Measurements from ENCODE around the gene PLB1. TPM values are rescaled to one million over a fixed set of nuclear protein-coding genes. Genes with fewer than 3 reads are reported as not detected.

PLB1 gene
- total RNA-seq, 1 donor from 2014 or later, result not detected

GRCh38 chr2:28449126-28449487, 46.8 kb upstream of the PLB1 start:
- no peak overlapping the region for H3K27ac Mint-ChIP-seq (ENCODE audit: unreplicated experiment)
- no peaks in the 10 kb centered on the region for H3K36me3 Mint-ChIP-seq (ENCODE audit: unreplicated experiment)
- H3K4me3 Mint-ChIP-seq (ENCODE audit: unreplicated experiment), result no peak overlapping the region

GRCh38 chr2:28449488-28450395, 46.1 kb upstream of the PLB1 start:
- no peaks in the 10 kb centered on the region for H3K36me3 Mint-ChIP-seq (ENCODE audit: unreplicated experiment)
- no peak overlapping the region for H3K4me3 Mint-ChIP-seq (ENCODE audit: unreplicated experiment)
- peaks cover 4% of the 10 kb centered on the region for H3K27me3 Mint-ChIP-seq (ENCODE audit: unreplicated experiment)
- H3K27ac Mint-ChIP-seq (ENCODE audit: unreplicated experiment), result no peak overlapping the region
- no peaks in the 10 kb centered on the region for H3K4me1 Mint-ChIP-seq (ENCODE audit: low read depth, unreplicated experiment)
- TF ChIP-seq, protein P1, sequence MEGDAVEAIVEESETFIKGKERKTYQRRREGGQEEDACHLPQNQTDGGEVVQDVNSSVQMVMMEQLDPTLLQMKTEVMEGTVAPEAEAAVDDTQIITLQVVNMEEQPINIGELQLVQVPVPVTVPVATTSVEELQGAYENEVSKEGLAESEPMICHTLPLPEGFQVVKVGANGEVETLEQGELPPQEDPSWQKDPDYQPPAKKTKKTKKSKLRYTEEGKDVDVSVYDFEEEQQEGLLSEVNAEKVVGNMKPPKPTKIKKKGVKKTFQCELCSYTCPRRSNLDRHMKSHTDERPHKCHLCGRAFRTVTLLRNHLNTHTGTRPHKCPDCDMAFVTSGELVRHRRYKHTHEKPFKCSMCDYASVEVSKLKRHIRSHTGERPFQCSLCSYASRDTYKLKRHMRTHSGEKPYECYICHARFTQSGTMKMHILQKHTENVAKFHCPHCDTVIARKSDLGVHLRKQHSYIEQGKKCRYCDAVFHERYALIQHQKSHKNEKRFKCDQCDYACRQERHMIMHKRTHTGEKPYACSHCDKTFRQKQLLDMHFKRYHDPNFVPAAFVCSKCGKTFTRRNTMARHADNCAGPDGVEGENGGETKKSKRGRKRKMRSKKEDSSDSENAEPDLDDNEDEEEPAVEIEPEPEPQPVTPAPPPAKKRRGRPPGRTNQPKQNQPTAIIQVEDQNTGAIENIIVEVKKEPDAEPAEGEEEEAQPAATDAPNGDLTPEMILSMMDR (IDR thresholded peaks at IDR 0.05; ENCODE audit: partially characterized antibody, unreplicated experiment), result no peak
- DNase-seq, result no peak
- H3K9me3 Mint-ChIP-seq (ENCODE audit: unreplicated experiment), result peaks cover 1% of the 10 kb centered on the region

More at GRCh38 chr2:28449126-28449487, 46.8 kb upstream of the PLB1 start:
- Mint-ChIP-seq H3K27me3 (ENCODE audit: unreplicated experiment) (peaks cover 5% of the 10 kb centered on the region), H3K4me1 (ENCODE audit: low read depth, unreplicated experiment) (no peaks in the 10 kb centered on the region), H3K9me3 (ENCODE audit: unreplicated experiment) (peaks cover 1% of the 10 kb centered on the region)
- DNase-seq, result no peak
- TF ChIP-seq, protein P1 (IDR thresholded peaks at IDR 0.05; ENCODE audit: partially characterized antibody, unreplicated experiment), result no peak

DNA sequence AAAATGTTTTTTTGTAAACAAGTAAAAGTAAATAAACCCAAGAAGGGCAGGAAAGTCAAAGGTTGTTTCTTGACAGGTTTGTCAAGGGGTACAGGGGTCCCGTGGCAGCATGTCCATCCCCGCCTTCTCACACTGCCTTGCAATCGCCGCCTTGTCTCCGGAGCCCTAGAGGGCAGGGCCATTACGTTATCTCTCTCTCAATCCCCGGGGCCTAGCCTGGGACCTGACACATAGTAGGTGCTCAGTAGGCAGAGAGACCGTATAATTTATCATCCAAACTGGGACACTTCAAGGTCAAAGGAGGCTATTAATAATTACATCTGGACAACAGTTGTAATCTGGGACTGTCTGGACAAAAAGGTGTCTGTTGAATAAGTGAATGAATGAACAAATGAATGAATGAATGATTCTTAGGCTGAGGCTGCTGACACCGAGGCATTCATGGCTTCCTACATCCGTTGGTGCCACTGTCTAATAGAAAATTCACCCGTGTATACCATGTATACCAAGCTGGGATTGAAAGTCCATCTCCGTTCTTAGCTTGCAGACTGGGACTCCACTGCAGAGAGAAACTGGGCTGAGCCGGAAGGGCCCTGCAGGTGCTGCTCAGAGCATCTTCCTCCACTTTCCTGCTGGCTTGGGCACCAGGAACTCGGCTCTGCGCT, 44.8 kb upstream of the PLB1 start:
- Mint-ChIP-seq H3K27ac (ENCODE audit: unreplicated experiment) (no peak overlapping the region), H3K36me3 (ENCODE audit: unreplicated experiment) (no peaks in the 10 kb centered on the region), H3K4me1 (ENCODE audit: low read depth, unreplicated experiment) (no peaks in the 10 kb centered on the region), H3K4me3 (ENCODE audit: unreplicated experiment) (no peak overlapping the region), H3K9me3 (ENCODE audit: unreplicated experiment) (peaks cover 1% of the 10 kb centered on the region), H3K27me3 (ENCODE audit: unreplicated experiment) (peaks cover 5% of the 10 kb centered on the region)
- DNase-seq, result no peak
- TF ChIP-seq, protein P1 (IDR thresholded peaks at IDR 0.05; ENCODE audit: partially characterized antibody, unreplicated experiment), result no peak

GRCh38 chr2:28451793-28452533, 43.9 kb upstream of the PLB1 start:
- Mint-ChIP-seq H3K4me1 (ENCODE audit: low read depth, unreplicated experiment) (no peaks in the 10 kb centered on the region), H3K4me3 (ENCODE audit: unreplicated experiment) (no peak overlapping the region), H3K36me3 (ENCODE audit: unreplicated experiment) (no peaks in the 10 kb centered on the region), H3K27me3 (ENCODE audit: unreplicated experiment) (peaks cover 5% of the 10 kb centered on the region), H3K27ac (ENCODE audit: unreplicated experiment) (no peak overlapping the region), H3K9me3 (ENCODE audit: unreplicated experiment) (peaks cover 5% of the 10 kb centered on the region)
- DNase-seq, result no peak
- TF ChIP-seq, protein P1 (IDR thresholded peaks at IDR 0.05; ENCODE audit: partially characterized antibody, unreplicated experiment), result no peak

All from glutamatergic neuron (in vitro differentiated cells).